RWPE2 (cell line): ENCODE data around the gene NTNG2.
"Not testable (repeated sequence)": the region's sequence is repeated elsewhere in the genome, so short reads cannot be mapped to it uniquely, and the experiment has no call there.

Source experiments
- ATAC-seq: fragments of 200-7000 bp; cut with Tn5 transposase; 3 replicates; pipeline ENCODE4 v1.9.1; 2021; ENCODE audit warnings: low read depth
- DNase-seq: peaks from one replicate; pipeline ENCODE4 v3.0.0-alpha.2; 2020; ENCODE audit warnings: low spot score
- H3K27ac ChIP-seq: fragments of 450-650 bp; 2 replicates; pipeline ENCODE4 v1.5.1; 2017; ENCODE audit warnings: mild to moderate bottlenecking; ENCODE audit not compliant: poor library complexity, severe bottlenecking
- H3K27me3 ChIP-seq: fragments of 250-450 bp; sonication (Bioruptor Pico); 2 replicates; pipeline ENCODE4 v1.5.1; 2021; ENCODE audit warnings: mild to moderate bottlenecking, moderate library complexity; ENCODE audit not compliant: insufficient read depth, poor library complexity, severe bottlenecking
- H3K36me3 ChIP-seq: fragments of 250-450 bp; sonication (Bioruptor Pico); 2 replicates; pipeline ENCODE4 v1.5.1; 2020; ENCODE audit warnings: low read depth, mild to moderate bottlenecking, moderate library complexity
- H3K4me1 ChIP-seq: fragments of 250-450 bp; sonication (Bioruptor Pico); 2 replicates; pipeline ENCODE4 v1.5.1; 2021; ENCODE audit warnings: mild to moderate bottlenecking, moderate library complexity; ENCODE audit not compliant: insufficient read depth, poor library complexity, severe bottlenecking
- H3K4me3 ChIP-seq: fragments of 250-450 bp; sonication (Bioruptor Pico); 2 replicates; pipeline ENCODE4 v1.5.1; 2021; ENCODE audit warnings: mild to moderate bottlenecking, moderate library complexity; ENCODE audit not compliant: severe bottlenecking
- H3K9me3 ChIP-seq: fragments of 250-450 bp; sonication (Bioruptor Pico); 2 replicates; pipeline ENCODE4 v1.5.1; 2021; ENCODE audit warnings: mild to moderate bottlenecking, moderate library complexity; ENCODE audit not compliant: severe bottlenecking
- TF ChIP-seq, protein P1 (sequence below): fragments of 450-650 bp; IDR thresholded peaks from one replicate; pipeline ENCODE4 v1.5.1; 2017; ENCODE audit warnings: mild to moderate bottlenecking, moderate library complexity; ENCODE audit not compliant: poor library complexity, severe bottlenecking

The NTNG2 gene

DNA sequence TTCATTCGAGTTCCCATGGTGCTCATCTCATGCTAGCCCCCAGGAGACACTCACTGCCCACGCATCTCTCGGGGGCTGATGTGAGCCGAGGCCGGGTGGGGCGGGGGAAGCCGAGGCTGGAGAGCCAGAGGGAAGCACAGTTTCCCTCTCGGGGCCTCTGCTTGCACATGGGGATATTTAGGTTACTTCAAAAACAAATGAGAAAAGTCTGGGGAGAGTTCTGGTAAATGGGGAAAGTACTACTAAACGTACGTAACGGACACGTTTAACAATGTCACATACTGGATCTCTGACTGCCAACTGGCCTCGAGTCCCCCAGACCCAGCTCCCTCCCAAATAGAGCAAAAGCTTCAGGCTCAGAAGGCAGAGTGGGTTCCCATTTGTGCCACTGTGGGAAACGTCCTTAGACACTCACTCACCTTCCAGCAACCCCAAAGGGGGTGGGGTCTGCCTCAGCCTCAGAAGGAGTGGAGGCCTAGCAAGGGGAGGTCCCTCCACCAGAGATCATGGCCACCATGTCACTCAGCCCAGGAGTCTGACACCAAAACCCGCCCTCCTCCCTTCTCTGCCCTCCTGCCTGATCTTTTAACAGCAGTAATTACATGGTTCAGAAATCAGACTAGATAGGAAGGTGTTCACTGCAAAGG, 33.8 kb upstream of the NTNG2 start:
- H3K4me3 ChIP-seq, result no peak overlapping the region
- ATAC-seq (no peak), DNase-seq (no peak)
- TF ChIP-seq, protein P1, sequence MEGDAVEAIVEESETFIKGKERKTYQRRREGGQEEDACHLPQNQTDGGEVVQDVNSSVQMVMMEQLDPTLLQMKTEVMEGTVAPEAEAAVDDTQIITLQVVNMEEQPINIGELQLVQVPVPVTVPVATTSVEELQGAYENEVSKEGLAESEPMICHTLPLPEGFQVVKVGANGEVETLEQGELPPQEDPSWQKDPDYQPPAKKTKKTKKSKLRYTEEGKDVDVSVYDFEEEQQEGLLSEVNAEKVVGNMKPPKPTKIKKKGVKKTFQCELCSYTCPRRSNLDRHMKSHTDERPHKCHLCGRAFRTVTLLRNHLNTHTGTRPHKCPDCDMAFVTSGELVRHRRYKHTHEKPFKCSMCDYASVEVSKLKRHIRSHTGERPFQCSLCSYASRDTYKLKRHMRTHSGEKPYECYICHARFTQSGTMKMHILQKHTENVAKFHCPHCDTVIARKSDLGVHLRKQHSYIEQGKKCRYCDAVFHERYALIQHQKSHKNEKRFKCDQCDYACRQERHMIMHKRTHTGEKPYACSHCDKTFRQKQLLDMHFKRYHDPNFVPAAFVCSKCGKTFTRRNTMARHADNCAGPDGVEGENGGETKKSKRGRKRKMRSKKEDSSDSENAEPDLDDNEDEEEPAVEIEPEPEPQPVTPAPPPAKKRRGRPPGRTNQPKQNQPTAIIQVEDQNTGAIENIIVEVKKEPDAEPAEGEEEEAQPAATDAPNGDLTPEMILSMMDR, result no peak
- peaks cover 53% of the 10 kb centered on the region for H3K27me3 ChIP-seq
- H3K9me3 ChIP-seq, result no peaks in the 10 kb centered on the region
- no peak overlapping the region for H3K27ac ChIP-seq
- no peaks in the 10 kb centered on the region for H3K4me1 ChIP-seq
- H3K36me3 ChIP-seq, result no peaks in the 10 kb centered on the region

DNA sequence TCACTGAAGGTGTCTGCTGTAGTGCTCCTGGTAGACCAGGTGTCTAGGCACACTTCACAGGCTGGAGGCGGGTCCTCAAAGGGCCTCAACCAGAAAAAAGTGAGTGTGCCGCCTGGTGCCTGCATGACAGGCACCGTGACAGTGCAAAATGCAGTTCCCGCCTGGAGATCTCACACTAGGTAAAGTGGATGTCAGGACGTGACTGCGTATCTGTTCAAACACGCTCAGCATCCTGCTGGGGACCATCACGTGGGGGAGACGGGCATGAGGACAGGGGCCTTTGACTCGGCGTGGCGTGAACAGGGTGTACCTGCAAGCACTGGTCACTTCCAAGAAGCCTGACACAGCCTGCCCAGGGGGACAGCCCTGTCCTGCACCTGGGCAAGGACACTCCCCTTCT, 32.3 kb upstream of the NTNG2 start:
- Histone ChIP-seq H3K9me3 (no peaks in the 10 kb centered on the region), H3K4me1 (no peaks in the 10 kb centered on the region), H3K27ac (no peak overlapping the region), H3K36me3 (no peaks in the 10 kb centered on the region), H3K4me3 (no peak overlapping the region), H3K27me3 (peaks cover 38% of the 10 kb centered on the region)
- TF ChIP-seq, protein P1, result no peak
- DNase-seq (no peak), ATAC-seq (no peak)

DNA sequence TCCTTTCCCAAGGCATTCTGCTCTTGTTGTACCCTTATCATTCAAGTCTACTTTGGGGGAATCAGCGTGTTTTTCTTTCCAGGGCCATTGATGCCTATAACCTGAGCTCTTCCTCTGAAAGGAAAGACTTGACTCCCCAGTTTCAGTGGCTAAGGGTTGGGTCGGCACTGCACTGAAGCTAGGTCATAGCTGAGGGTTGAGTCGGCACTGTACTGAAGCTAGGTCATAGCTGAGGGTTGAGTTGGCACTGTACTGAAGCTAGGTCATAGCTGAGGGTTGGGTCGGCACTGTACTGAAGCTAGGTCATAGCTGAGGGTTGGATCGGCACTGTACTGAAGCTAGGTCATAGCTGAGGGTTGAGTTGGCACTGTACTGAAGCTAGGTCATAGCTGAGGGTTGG, 27.8 kb upstream of the NTNG2 start:
- H3K27ac ChIP-seq, H3K9me3 ChIP-seq, DNase-seq, H3K36me3 ChIP-seq, H3K4me3 ChIP-seq, ATAC-seq, H3K4me1 ChIP-seq: not testable (repeated sequence)
- peaks cover 43% of the 10 kb centered on the region for H3K27me3 ChIP-seq

DNA sequence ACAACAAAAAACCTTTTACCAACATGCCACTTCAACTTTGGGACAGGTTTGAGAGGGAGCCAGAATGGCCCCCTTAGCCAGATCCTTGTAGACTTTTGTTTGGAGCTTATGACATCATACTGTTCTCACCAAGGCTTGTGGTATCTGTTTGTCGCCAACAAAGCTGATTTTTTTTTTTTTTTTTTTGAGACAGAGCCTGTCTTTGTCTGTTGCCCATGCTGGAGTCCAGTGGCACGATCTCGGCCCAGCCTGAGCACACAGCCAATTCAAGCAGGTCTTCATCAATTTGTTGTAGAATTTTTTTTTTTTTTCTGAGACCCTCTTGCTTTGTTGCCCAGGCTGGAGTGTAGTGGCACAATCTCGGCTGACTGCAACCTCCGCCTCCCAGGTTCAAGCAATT, 26.4 kb upstream of the NTNG2 start:
- DNase-seq (no peak), ATAC-seq (no peak)
- Histone ChIP-seq H3K27me3 (peaks cover 51% of the 10 kb centered on the region), H3K27ac (no peak overlapping the region), H3K36me3 (no peaks in the 10 kb centered on the region), H3K9me3 (no peaks in the 10 kb centered on the region), H3K4me1 (no peaks in the 10 kb centered on the region), H3K4me3 (no peak overlapping the region)
- TF ChIP-seq, protein P1, result no peak

DNA sequence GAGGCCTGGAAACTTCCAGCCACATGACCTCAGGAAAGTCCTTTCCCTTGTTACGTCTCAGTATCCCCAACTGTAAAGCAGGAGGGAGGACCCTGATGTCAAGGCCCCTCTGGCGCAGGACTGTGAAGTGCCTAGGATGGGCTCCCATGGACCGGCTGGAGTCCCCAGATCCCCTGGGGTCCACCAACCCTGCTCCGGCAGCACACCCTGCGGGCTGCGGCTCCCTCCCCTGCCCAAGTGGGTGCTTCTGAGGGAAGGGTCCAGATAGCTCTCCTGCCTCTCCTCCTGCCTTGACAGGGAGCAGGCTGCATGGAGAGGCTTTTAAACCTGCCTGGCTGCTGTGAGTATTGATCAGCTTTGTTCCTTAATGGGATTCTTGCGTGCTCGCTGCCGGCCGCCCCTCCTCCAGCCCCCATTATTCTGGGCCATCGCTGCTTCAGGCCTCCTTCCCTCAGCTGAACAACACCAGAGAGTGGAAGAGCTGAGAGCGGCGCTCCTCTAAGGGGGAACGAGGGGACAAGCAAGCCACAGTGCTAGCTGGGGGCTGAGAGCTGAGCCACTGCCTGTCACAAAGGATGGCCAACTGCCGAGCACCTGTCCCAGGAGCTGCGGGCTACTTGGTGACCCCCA, 25.6 kb upstream of the NTNG2 start:
- H3K4me3 ChIP-seq, result no peak overlapping the region
- TF ChIP-seq, protein P1, result no peak
- peaks cover 52% of the 10 kb centered on the region for H3K27me3 ChIP-seq
- ATAC-seq, result no peak
- no peaks in the 10 kb centered on the region for H3K9me3 ChIP-seq
- no peak overlapping the region for H3K27ac ChIP-seq
- no peaks in the 10 kb centered on the region for H3K36me3 ChIP-seq
- H3K4me1 ChIP-seq, result no peaks in the 10 kb centered on the region
- no peak for DNase-seq
